HepG2 (cell line): Measurements from ENCODE around the gene NABP2. TPM values are rescaled to one million over a fixed set of nuclear protein-coding genes. Genes with fewer than 3 reads are reported as not detected.
A peak's percentile ranks its signal among the peaks of the same experiment; 100 is the strongest.

ENCODE experiments used
- EEA1 ChIP-seq: sonication (generic); formaldehyde crosslinking; IDR thresholded peaks from 2 replicates; pipeline ENCODE4 v1.5.1; 2020; ENCODE audit warnings: mild to moderate bottlenecking, missing genetic modification reagents, borderline replicate concordance
- KLF16 ChIP-seq, 2 experiments: sonication (generic) in 1 of 2; formaldehyde crosslinking in 1 of 2; IDR thresholded peaks; 2 replicates each; pipeline versions ENCODE4 v1.6.1 to v1.8.0; 2016 to 2023; ENCODE audit warnings: missing genetic modification reagents in 2 of 2, missing compliant biosample characterization in 1 of 2
- NFIC ChIP-seq: IDR thresholded peaks from 2 replicates; pipeline ENCODE4 v1.6.1; 2012; ENCODE audit warnings: mild to moderate bottlenecking, low read length, inconsistent platforms
- NRL ChIP-seq: sonication (generic); formaldehyde crosslinking; IDR thresholded peaks from 2 replicates; pipeline ENCODE4 v1.5.0; 2020; ENCODE audit warnings: missing genetic modification reagents, mild to moderate bottlenecking, moderate library complexity, borderline replicate concordance
- PAWR ChIP-seq: sonication (generic); formaldehyde crosslinking; IDR thresholded peaks from 2 replicates; pipeline ENCODE4 v1.4.0; 2020; ENCODE audit warnings: missing genetic modification reagents, mild to moderate bottlenecking, borderline replicate concordance
- PHF5A ChIP-seq: IDR thresholded peaks from one replicate; pipeline ENCODE4 v1.6.1; 2018; ENCODE audit warnings: low read depth, missing genetic modification reagents; ENCODE audit not compliant: unreplicated experiment
- TEAD2 ChIP-seq: sonication (generic); formaldehyde crosslinking; IDR thresholded peaks from 2 replicates; pipeline ENCODE4 v1.9.0; 2021; ENCODE audit warnings: missing genetic modification reagents
- ZBTB3 ChIP-seq: sonication (generic); formaldehyde crosslinking; IDR thresholded peaks from 2 replicates; pipeline ENCODE4 v1.4.0; 2020; ENCODE audit warnings: low read depth, mild to moderate bottlenecking, moderate library complexity, missing genetic modification reagents, borderline replicate concordance
- ZBTB8A ChIP-seq: sonication (generic); formaldehyde crosslinking; IDR thresholded peaks from 2 replicates; pipeline ENCODE4 v1.4.0; 2020; ENCODE audit warnings: mild to moderate bottlenecking, low read depth, missing genetic modification reagents, borderline replicate concordance
- ZC3H13 ChIP-seq: sonication (generic); formaldehyde crosslinking; IDR thresholded peaks from 2 replicates; pipeline ENCODE4 v1.8.1; 2023; ENCODE audit warnings: mild to moderate bottlenecking, missing genetic modification reagents, moderate library complexity
- ZNF253 ChIP-seq: sonication (generic); formaldehyde crosslinking; IDR thresholded peaks from 2 replicates; pipeline ENCODE4 v1.8.0; 2022; ENCODE audit warnings: mild to moderate bottlenecking, missing genetic modification reagents, borderline replicate concordance
- ZNF720 ChIP-seq: sonication (generic); formaldehyde crosslinking; IDR thresholded peaks from 2 replicates; pipeline ENCODE4 v1.4.0; 2020; ENCODE audit warnings: missing genetic modification reagents
- polyA plus RNA-seq, 8 experiments: library from polyadenylated mRNA; depleted of rRNA in 3 of 8; stranded (reverse) in 7 of 8; unstranded in 1 of 8; fragments of >200 nt; fragmentation: Illumina TruSeq in 4 of 8; extraction: Trizol in 4 of 8; gene quantifications; 2 replicates each; pipeline versions ENCODE4 v1.2.1 to v1.2.3, GENCODE V29; 2011 to 2016; ENCODE audit warnings: low read depth in 4 of 8, missing spikeins in 1 of 8, mixed read lengths in 1 of 8; ENCODE audit not compliant: insufficient read depth in 1 of 8
- total RNA-seq, 5 experiments: library from RNA; depleted of rRNA; stranded (reverse); fragments of >200 nt; fragmentation: Illumina TruSeq; extraction: Trizol; gene quantifications; 2 replicates each; pipeline ENCODE4 v1.2.3, GENCODE V29; 2016; ENCODE audit warnings: low read depth in 1 of 5
- TF ChIP-seq, protein P1 (sequence below): IDR thresholded peaks from 2 replicates; pipeline ENCODE4 v1.6.1; 2016; ENCODE audit warnings: low read depth, missing genetic modification reagents, missing compliant biosample characterization
- TF ChIP-seq, protein P2 (sequence below), 2 experiments: sonication (generic) in 1 of 2; formaldehyde crosslinking in 1 of 2; IDR thresholded peaks; 2 replicates each; pipeline versions ENCODE4 v1.6.1 to v1.9.0; 2014 to 2022; ENCODE audit warnings: antibody characterized with exemption in 1 of 2, borderline replicate concordance in 1 of 2, inconsistent platforms in 1 of 2, low read depth in 1 of 2, missing genetic modification reagents in 1 of 2
- TF ChIP-seq, protein P3 (sequence below): sonication (generic); formaldehyde crosslinking; IDR thresholded peaks from 2 replicates; pipeline ENCODE4 v1.5.0; 2020; ENCODE audit warnings: missing genetic modification reagents, mild to moderate bottlenecking, borderline replicate concordance
- TF ChIP-seq, protein P4 (sequence below): sonication (generic); formaldehyde crosslinking; IDR thresholded peaks from 2 replicates; pipeline ENCODE4 v1.4.0; 2020; ENCODE audit warnings: missing genetic modification reagents

Gene NABP2
- total and polyA plus RNA-seq, 2 of the 13 experiments (the other 11 are each of a cell fraction or from before 2014, with no cell fraction given): 33.2 to 35.5 TPM

DNA sequence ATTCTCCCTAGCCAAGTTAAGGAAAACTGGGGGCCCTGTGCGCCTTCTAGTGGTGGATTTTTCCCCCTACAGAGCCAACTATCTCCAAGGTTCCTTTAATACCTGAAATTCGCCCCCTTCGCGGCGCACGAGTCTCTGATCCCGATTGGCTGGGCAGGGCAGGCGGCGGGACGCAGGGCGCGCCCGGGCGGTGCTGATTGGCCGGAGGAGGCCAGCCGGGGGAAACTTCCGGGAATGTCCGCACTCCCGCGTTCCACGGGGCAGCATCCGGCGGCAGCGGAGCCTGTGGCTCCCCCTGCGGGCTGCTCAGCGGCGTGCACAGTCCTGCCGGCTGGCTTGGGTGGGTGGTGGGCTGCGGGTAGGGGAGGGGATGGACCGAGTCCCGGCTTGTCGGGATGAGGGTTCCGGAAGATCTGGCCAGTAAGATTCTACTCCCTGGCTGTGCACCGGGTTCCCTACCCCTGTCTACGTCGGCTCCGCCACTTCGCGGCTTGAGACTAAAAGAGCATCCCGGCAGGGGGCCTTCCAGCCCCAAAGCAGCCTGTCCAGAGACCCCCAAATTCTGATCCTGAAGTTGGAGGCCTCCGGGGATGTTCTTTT, at the start of gene NABP2 (continued):
- TF ChIP-seq, protein P1, sequence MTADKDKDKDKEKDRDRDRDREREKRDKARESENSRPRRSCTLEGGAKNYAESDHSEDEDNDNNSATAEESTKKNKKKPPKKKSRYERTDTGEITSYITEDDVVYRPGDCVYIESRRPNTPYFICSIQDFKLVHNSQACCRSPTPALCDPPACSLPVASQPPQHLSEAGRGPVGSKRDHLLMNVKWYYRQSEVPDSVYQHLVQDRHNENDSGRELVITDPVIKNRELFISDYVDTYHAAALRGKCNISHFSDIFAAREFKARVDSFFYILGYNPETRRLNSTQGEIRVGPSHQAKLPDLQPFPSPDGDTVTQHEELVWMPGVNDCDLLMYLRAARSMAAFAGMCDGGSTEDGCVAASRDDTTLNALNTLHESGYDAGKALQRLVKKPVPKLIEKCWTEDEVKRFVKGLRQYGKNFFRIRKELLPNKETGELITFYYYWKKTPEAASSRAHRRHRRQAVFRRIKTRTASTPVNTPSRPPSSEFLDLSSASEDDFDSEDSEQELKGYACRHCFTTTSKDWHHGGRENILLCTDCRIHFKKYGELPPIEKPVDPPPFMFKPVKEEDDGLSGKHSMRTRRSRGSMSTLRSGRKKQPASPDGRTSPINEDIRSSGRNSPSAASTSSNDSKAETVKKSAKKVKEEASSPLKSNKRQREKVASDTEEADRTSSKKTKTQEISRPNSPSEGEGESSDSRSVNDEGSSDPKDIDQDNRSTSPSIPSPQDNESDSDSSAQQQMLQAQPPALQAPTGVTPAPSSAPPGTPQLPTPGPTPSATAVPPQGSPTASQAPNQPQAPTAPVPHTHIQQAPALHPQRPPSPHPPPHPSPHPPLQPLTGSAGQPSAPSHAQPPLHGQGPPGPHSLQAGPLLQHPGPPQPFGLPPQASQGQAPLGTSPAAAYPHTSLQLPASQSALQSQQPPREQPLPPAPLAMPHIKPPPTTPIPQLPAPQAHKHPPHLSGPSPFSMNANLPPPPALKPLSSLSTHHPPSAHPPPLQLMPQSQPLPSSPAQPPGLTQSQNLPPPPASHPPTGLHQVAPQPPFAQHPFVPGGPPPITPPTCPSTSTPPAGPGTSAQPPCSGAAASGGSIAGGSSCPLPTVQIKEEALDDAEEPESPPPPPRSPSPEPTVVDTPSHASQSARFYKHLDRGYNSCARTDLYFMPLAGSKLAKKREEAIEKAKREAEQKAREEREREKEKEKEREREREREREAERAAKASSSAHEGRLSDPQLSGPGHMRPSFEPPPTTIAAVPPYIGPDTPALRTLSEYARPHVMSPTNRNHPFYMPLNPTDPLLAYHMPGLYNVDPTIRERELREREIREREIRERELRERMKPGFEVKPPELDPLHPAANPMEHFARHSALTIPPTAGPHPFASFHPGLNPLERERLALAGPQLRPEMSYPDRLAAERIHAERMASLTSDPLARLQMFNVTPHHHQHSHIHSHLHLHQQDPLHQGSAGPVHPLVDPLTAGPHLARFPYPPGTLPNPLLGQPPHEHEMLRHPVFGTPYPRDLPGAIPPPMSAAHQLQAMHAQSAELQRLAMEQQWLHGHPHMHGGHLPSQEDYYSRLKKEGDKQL: no peak
- no peak for TF ChIP-seq ZNF720 (CRISPR knock-in tag)
- no peak; the same call in 1 of the 2 replicates for TF ChIP-seq ZC3H13
- TF ChIP-seq, protein P2, sequence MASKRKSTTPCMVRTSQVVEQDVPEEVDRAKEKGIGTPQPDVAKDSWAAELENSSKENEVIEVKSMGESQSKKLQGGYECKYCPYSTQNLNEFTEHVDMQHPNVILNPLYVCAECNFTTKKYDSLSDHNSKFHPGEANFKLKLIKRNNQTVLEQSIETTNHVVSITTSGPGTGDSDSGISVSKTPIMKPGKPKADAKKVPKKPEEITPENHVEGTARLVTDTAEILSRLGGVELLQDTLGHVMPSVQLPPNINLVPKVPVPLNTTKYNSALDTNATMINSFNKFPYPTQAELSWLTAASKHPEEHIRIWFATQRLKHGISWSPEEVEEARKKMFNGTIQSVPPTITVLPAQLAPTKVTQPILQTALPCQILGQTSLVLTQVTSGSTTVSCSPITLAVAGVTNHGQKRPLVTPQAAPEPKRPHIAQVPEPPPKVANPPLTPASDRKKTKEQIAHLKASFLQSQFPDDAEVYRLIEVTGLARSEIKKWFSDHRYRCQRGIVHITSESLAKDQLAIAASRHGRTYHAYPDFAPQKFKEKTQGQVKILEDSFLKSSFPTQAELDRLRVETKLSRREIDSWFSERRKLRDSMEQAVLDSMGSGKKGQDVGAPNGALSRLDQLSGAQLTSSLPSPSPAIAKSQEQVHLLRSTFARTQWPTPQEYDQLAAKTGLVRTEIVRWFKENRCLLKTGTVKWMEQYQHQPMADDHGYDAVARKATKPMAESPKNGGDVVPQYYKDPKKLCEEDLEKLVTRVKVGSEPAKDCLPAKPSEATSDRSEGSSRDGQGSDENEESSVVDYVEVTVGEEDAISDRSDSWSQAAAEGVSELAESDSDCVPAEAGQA (IDR thresholded peaks at IDR 0.05; ENCODE audit: low read depth): peak; percentile 66
- TF ChIP-seq, protein P2 (CRISPR knock-in tag; IDR thresholded peaks at IDR 0.05; ENCODE audit: borderline replicate concordance): no peak
- no peak for TF ChIP-seq PHF5A (CRISPR knock-in tag)
- no peak for TF ChIP-seq NRL (CRISPR knock-in tag)
- peak in 1 of 2 experiments; percentile 77; a peak in 2 of 4 replicates for TF ChIP-seq KLF16 (CRISPR knock-in tag; IDR thresholded peaks at IDR 0.05)
- TF ChIP-seq NFIC: no peak
- no peak for TF ChIP-seq EEA1
- 0 out of 2 replicates have a peak, but pooled peaks have one; percentile 18 for TF ChIP-seq ZBTB8A (CRISPR knock-in tag)
- no peak for TF ChIP-seq ZNF253 (CRISPR knock-in tag)
- TF ChIP-seq PAWR: no peak
- TF ChIP-seq, protein P3, sequence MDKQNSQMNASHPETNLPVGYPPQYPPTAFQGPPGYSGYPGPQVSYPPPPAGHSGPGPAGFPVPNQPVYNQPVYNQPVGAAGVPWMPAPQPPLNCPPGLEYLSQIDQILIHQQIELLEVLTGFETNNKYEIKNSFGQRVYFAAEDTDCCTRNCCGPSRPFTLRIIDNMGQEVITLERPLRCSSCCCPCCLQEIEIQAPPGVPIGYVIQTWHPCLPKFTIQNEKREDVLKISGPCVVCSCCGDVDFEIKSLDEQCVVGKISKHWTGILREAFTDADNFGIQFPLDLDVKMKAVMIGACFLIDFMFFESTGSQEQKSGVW (CRISPR knock-in tag): no peak
- TF ChIP-seq ZBTB3: no peak
- TF ChIP-seq TEAD2 (CRISPR knock-in tag): no peak
- TF ChIP-seq, protein P4, sequence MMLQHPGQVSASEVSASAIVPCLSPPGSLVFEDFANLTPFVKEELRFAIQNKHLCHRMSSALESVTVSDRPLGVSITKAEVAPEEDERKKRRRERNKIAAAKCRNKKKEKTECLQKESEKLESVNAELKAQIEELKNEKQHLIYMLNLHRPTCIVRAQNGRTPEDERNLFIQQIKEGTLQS (CRISPR knock-in tag): no peak
